GM12878 (cell line): ENCODE data around the gene PPP6R1. TPM values are rescaled to one million over a fixed set of nuclear protein-coding genes. Genes with fewer than 3 reads are reported as not detected.
"Not testable (repeated sequence)": the region's sequence is repeated elsewhere in the genome, so short reads cannot be mapped to it uniquely, and the experiment has no call there.

ENCODE experiments used
- ATAC-seq: fragments of 200-7000 bp; cut with Tn5 transposase; 3 replicates; pipeline ENCODE4 v1.9.1; 2020; ENCODE audit warnings: mild to moderate bottlenecking, moderate library complexity
- BruUV-seq: library from RNA; stranded (reverse); fragments of 400-500 nt; replicated peaks from 2 replicates; lab custom pipeline; 2021; lab: Mats Ljungman, UMichigan
- CTCF ChIA-PET: fragments of 300-600 bp; sonication (Branson Sonifier 250); formaldehyde crosslinking; extraction: SDS; loops from one replicate; lab custom pipeline; 2021; ENCODE audit warnings: inconsistent platforms; lab: Yijun Ruan, JAX
- POLR2A ChIA-PET: fragments of 350-600 bp; formaldehyde crosslinking; extraction: SDS; loops from one replicate; lab custom pipeline; 2021; ENCODE audit warnings: inconsistent platforms; lab: Charles Lee
- RAD21 ChIA-PET: fragments of 300-600 bp; sonication (Branson Sonifier 250); formaldehyde crosslinking; loops from one replicate; lab custom pipeline; 2023; ENCODE audit warnings: antibody characterized with exemption; ENCODE audit not compliant: unreplicated experiment; lab: Charles Lee
- SMC1A ChIA-PET: fragments of 300-600 bp; sonication (Branson Sonifier 250); formaldehyde crosslinking; loops from one replicate; lab custom pipeline; 2023; ENCODE audit not compliant: unreplicated experiment, uncharacterized antibody; lab: Charles Lee
- DNase-seq: peaks from one replicate; pipeline ENCODE4 v3.0.0-alpha.2; 2011; ENCODE audit warnings: low read depth, low spot score
- FAIRE-seq: peaks from 3 replicates; lab custom pipeline; 2011; peaks lifted over from hg19 to GRCh38; lab: Jason Lieb, UNC
- H2AFZ ChIP-seq: 2 replicates; pipeline ENCODE4 v1.6.0; 2011; ENCODE audit warnings: low read depth, low read length, control low read depth; ENCODE audit not compliant: control insufficient read depth
- H3K27ac ChIP-seq: 2 replicates; pipeline ENCODE4 v1.5.1; 2011; ENCODE audit warnings: control low read depth; ENCODE audit not compliant: control insufficient read depth, insufficient read depth
- H3K27me3 ChIP-seq, 2 experiments: replicated peaks in 1 of 2; 2 replicates each; pipeline versions ENCODE4 v1.6.0 to v1.6.1; 2011; ENCODE audit warnings: low read length in 1 of 2; ENCODE audit not compliant: control insufficient read depth in 2 of 2, insufficient read depth in 2 of 2
- H3K36me3 ChIP-seq, 2 experiments: 2 replicates each; pipeline ENCODE4 v1.5.1; 2011; ENCODE audit warnings: low read length in 1 of 2; ENCODE audit not compliant: control insufficient read depth in 2 of 2, insufficient read depth in 2 of 2
- H3K4me1 ChIP-seq: 2 replicates; pipeline ENCODE4 v1.6.1; 2011; ENCODE audit warnings: mild to moderate bottlenecking, low read length, moderate library complexity, mixed read lengths; ENCODE audit not compliant: control insufficient read depth, insufficient read depth
- H3K4me2 ChIP-seq: 2 replicates; pipeline ENCODE4 v1.6.0; 2011; ENCODE audit warnings: control low read depth; ENCODE audit not compliant: control insufficient read depth, insufficient read depth
- H3K4me3 ChIP-seq: fragments of 200-600 bp; sonication (generic); 2 replicates; pipeline ENCODE4 v1.5.1; 2016
- H3K79me2 ChIP-seq: 2 replicates; pipeline ENCODE4 v1.6.0; 2011; ENCODE audit warnings: low read length; ENCODE audit not compliant: control insufficient read depth, insufficient read depth
- H3K9ac ChIP-seq: 2 replicates; pipeline ENCODE4 v1.8.0; 2011; ENCODE audit warnings: low read length, control low read depth, mixed read lengths; ENCODE audit not compliant: control insufficient read depth, insufficient read depth
- H3K9me3 ChIP-seq: replicated peaks from 3 replicates; pipeline ENCODE4 v1.5.1; 2011; ENCODE audit warnings: mild to moderate bottlenecking, low read length; ENCODE audit not compliant: control insufficient read depth, insufficient read depth
- H4K20me1 ChIP-seq: 2 replicates; pipeline ENCODE4 v1.6.0; 2011; ENCODE audit not compliant: control insufficient read depth, insufficient read depth
- SMC3 ChIP-seq: IDR thresholded peaks from 2 replicates; pipeline ENCODE4 v1.6.1; 2011; ENCODE audit warnings: low read length, improper control_type of control experiment, borderline replicate concordance
- WGBS: methylation state at CpG from one replicate; pipeline ENCODE4 v1.1.6; 2016; ENCODE audit warnings: low lambda C conversion rate; ENCODE audit not compliant: insufficient replicate concordance, insufficient coverage; ENCODE audit errors: missing lambda C conversion rate; 5-methylcytosine and 5-hydroxymethylcytosine counted together
- in situ Hi-C: fragments of 300-500 bp; cut with MboI; formaldehyde crosslinking; loops from 9 replicates; pipeline ENCODE4 v1.14.3; 2018; ENCODE audit warnings: mixed read lengths
- intact Hi-C: fragments of 100-400 bp; cut with micrococcal nuclease; formaldehyde crosslinking; loops from one replicate; pipeline ENCODE4 v1.14.2; 2022; ENCODE audit not compliant: unreplicated experiment
- polyA plus RNA-seq, 11 experiments: library from polyadenylated mRNA; depleted of rRNA in 4 of 11; unstranded in 6 of 11; stranded (reverse) in 5 of 11; fragments of >200 nt; fragmentation: Nextera tagmentation in 4 of 11; fragmentation: Illumina TruSeq in 1 of 11; extraction: Ambion mirVana in 4 of 11; extraction: Trizol in 1 of 11; gene quantifications; 1 replicate in 1 of 11; 2 replicates in 10 of 11; pipeline versions ENCODE4 v1.2.1 to v1.2.3, GENCODE V29; 2011 to 2016; ENCODE audit warnings: inconsistent platforms in 2 of 11, missing spikeins in 2 of 11, low read depth in 1 of 11
- total RNA-seq, 4 experiments: library from RNA; depleted of rRNA in 3 of 4; stranded (reverse); fragments of >200 nt in 3 of 4; fragmentation: Illumina TruSeq in 1 of 4; extraction: Trizol in 1 of 4; gene quantifications; 2 replicates each; pipeline versions ENCODE4 v1.2.1 to v1.2.3, GENCODE V29; 2013 to 2021
- TF ChIP-seq, protein P1 (sequence below), 3 experiments: IDR thresholded peaks in 2 of 3; conservative IDR thresholded peaks in 1 of 3; 2 replicates each; pipeline ENCODE4 v1.5.1; 2011; ENCODE audit warnings: low read depth in 3 of 3, low read length in 3 of 3, mild to moderate bottlenecking in 3 of 3, control low read depth in 2 of 3, moderate library complexity in 2 of 3, inconsistent platforms in 1 of 3, mixed read lengths in 1 of 3; ENCODE audit not compliant: control insufficient read depth in 2 of 3, insufficient read depth in 1 of 3; ENCODE audit errors: extremely low read depth in 1 of 3

Gene PPP6R1
- total and polyA plus RNA-seq, 10 of the 15 experiments (the other 5 are each of a cell fraction or from before 2014, with no cell fraction given), result 0.80 to 173 (median 63.7) TPM

DNA sequence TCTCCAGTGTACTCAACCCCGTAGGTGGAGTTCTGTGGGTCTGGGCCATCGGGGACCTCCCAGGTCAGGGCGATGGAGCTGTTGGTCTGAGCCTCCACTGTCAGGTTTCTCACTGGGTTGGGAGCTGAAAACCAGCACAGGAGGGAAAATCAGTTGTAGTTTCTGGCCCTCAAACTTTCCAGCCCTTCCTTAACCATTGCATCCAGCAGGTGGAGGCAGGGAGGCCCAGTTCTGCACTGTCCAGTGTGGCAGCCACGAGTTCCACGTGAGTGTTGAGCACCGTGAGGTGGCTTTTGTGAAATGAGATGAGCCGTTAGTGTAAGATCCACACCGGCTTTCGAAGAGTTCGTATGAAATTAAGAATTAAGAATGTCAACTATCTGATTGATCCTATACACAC, 56.6 kb downstream of the PPP6R1 start:
- FAIRE-seq, BruUV-seq, intact Hi-C loops, H3K9ac ChIP-seq, H3K4me3 ChIP-seq, SMC1A ChIA-PET, RAD21 ChIA-PET, H3K79me2 ChIP-seq, H3K27me3 ChIP-seq, H4K20me1 ChIP-seq, H3K36me3 ChIP-seq, H3K9me3 ChIP-seq, DNase-seq, in situ Hi-C loops, H3K4me2 ChIP-seq, H2AFZ ChIP-seq, ATAC-seq, CTCF ChIA-PET, H3K27ac ChIP-seq, H3K4me1 ChIP-seq: not testable (repeated sequence)
- WGBS, result 37% methylated on average over 10 of the region's 10 CpGs
- POLR2A ChIA-PET, result interaction anchor here (0.6 kb wide), 1 partner anchor 8 kb away, joined by 4 read pairs; no protein-coding TSS in a partner anchor
- TF ChIP-seq, protein P1, sequence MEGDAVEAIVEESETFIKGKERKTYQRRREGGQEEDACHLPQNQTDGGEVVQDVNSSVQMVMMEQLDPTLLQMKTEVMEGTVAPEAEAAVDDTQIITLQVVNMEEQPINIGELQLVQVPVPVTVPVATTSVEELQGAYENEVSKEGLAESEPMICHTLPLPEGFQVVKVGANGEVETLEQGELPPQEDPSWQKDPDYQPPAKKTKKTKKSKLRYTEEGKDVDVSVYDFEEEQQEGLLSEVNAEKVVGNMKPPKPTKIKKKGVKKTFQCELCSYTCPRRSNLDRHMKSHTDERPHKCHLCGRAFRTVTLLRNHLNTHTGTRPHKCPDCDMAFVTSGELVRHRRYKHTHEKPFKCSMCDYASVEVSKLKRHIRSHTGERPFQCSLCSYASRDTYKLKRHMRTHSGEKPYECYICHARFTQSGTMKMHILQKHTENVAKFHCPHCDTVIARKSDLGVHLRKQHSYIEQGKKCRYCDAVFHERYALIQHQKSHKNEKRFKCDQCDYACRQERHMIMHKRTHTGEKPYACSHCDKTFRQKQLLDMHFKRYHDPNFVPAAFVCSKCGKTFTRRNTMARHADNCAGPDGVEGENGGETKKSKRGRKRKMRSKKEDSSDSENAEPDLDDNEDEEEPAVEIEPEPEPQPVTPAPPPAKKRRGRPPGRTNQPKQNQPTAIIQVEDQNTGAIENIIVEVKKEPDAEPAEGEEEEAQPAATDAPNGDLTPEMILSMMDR (IDR thresholded peaks at IDR 0.05 in 2 of 3, conservative IDR thresholded peaks at IDR 0.05 in 1 of 3; ENCODE audit: control insufficient read depth in 2 of 3, extremely low read depth in 1 of 3, insufficient read depth in 1 of 3, low read depth in 3 of 3, low read length in 3 of 3), result 0 out of 6 replicates have a peak, but pooled peaks of 1 of the 3 experiments have one; percentile 9

DNA sequence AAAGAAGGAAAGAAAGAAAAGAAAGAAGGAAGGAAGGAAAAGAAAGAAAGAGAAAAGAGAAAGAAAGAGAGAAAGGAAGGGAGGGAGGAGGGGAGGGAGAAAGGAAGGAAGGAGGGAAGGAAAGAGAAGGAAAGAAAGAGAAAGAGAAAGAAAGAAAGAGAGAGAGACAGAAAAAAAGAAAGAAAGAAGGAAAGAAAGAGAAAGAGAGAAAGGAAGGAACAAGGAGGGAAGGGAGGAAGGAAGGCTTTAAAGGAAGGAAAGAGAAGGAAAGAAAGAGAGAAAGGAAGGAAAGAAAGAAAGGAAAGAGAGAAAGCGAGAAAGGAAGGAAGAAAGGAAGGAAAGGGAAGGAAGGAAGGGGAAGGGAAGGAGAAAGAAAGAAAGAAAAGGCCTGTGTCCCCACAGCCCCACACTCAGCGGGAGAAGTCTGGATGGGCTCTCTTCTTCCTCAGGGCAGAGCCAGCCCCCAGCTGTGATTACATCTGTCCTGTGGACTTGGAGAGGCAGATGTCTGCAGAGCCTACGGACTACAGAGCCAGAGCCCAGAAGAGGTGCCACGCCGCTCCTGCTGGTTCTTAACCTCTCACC, 59.1 kb downstream of the PPP6R1 start:
- no peaks in the 10 kb centered on the region for H3K9me3 ChIP-seq
- SMC1A ChIA-PET, result no interaction called here
- H3K27me3 ChIP-seq, result no peaks in the 10 kb centered on the region; a peak in 1 of 4 replicates
- intact Hi-C loops (no loop called here), in situ Hi-C loops (no loop called here)
- ATAC-seq (no peak), DNase-seq (no peak)
- H3K9ac ChIP-seq, result no peak overlapping the region
- H3K4me1 ChIP-seq, result no peaks in the 10 kb centered on the region
- CTCF ChIA-PET, result no interaction called here
- RAD21 ChIA-PET, result no interaction called here
- no peak overlapping the region for H3K27ac ChIP-seq
- no peaks in the 10 kb centered on the region for H3K79me2 ChIP-seq
- 28% methylated on average over 5 of the region's 5 CpGs for WGBS
- no peak overlapping the region for H2AFZ ChIP-seq
- no peak for TF ChIP-seq SMC3
- TF ChIP-seq, all 136 proteins: peak for 0
- no peak overlapping the region for H3K4me3 ChIP-seq
- POLR2A ChIA-PET, result no interaction called here
- no peak for FAIRE-seq
- no peaks in the 10 kb centered on the region for H3K36me3 ChIP-seq
- BruUV-seq, result no TSS peak
- H4K20me1 ChIP-seq, result no peaks in the 10 kb centered on the region
- no peak overlapping the region for H3K4me2 ChIP-seq
